Right cardiac atrium (tissue), 5 donors: ENCODE data around the gene TIAL1. TPM values are rescaled to one million over a fixed set of nuclear protein-coding genes. Genes with fewer than 3 reads are reported as not detected.

Experiments used
- ATAC-seq, 2 donors: fragments of 200-7000 bp; cut with Tn5 transposase; one replicate each; pipeline versions ENCODE4 v1.8.0 to v1.9.1; 2020; ENCODE audit warnings: moderate library complexity in 2 of 2, mild to moderate bottlenecking in 1 of 2
- DNase-seq, 3 donors: peaks; one replicate each; pipeline ENCODE4 v3.0.0-alpha.2; 2020
- H3K27ac ChIP-seq: one replicate; pipeline ENCODE4 v1.5.1; 2013; ENCODE audit warnings: mild to moderate bottlenecking, low read length, control low read depth, moderate library complexity
- H3K27me3 ChIP-seq: one replicate; pipeline ENCODE4 v1.6.1; 2013; ENCODE audit not compliant: control insufficient read depth, insufficient read depth
- H3K4me1 ChIP-seq: one replicate; pipeline ENCODE4 v1.6.1; 2013; ENCODE audit warnings: low read length; ENCODE audit not compliant: control insufficient read depth, insufficient read depth
- H3K4me3 ChIP-seq: one replicate; pipeline ENCODE4 v1.5.1; 2013; ENCODE audit warnings: low read length, control low read depth
- H3K9me3 ChIP-seq: one replicate; pipeline ENCODE4 v1.6.1; 2013; ENCODE audit warnings: low read length; ENCODE audit not compliant: control insufficient read depth
- WGBS: extraction: QIAGEN DNeasy Blood & Tissue Kit; methylation state at CpG from one replicate; pipeline ENCODE4 v1.1.7; 2013; 5-methylcytosine and 5-hydroxymethylcytosine counted together
- intact Hi-C, 4 donors: fragments of 100-400 bp; cut with DNase I; formaldehyde crosslinking; loops; one replicate each; pipeline versions ENCODE4 v1.11.0 to v1.14.0; 2022 to 2023
- polyA plus RNA-seq: library from polyadenylated mRNA; stranded (reverse); fragments of 200-250 nt; gene quantifications from one replicate; pipeline ENCODE4 v1.2.3, GENCODE V29; 2013
- total RNA-seq, 4 donors: library from RNA; stranded (reverse); fragmentation: NEBNext Ultra II Directional; extraction: Animal tissue kit (Norgen Biotek cat#: 25700); gene quantifications; one replicate each; pipeline ENCODE4 v1.2.1, GENCODE V29; 2021
- donor health status: healthy with polysubstance abuse.
- donor health status: DM: no; HTN: yes; CAD: no.
- donor health status: DM: no; HTN: no; CAD: no.
- donor health status: DM: no; HTN: yes; CAD: no; lungs with severe emphysema.
- donor health status: DM: yes; HTN: yes; CAD: no.

TIAL1 gene
- total and polyA plus RNA-seq, 5 donors = 37.7 to 92.6 (median 84.1) TPM

DNA sequence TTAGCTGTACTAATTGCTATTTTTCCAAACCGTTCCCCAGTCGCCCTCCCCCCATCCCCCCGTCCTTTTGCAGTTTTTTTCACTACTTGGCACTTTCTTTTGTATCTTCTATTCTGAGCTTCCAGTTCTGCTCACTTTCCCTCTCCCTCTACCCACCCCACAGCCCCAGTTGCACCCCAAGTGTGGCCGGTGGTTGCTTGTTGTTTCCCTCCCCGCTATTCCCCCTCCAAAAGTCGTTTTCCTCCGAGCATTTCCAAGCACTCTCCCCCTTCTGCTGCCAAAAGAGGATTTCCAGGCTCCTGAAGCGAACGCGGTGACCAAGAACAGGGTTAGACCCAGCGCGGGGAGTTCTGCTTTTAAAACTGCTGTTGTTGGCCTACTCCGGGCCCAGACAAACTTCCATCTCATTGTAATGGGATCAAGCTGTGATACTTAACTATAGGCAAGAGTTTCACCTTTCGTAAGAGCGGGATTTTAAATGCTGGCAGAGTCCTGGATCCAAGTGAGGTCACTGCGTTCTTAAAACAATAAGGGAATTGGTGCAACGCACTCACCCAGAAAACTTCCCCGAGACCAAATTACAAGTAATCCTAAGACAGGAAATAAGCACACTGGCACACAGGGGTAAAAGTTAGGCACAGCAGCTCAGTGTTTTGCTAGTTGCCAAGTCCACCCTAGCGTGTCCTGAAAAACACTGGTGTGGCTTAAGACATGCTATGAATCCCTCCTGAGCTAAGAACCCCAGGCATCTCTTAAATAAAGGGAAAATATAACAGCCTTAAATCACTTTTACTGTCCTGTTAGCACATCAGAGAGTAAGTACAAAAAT is 52.7 kb downstream of the TIAL1 start:
- H3K4me3 ChIP-seq = no peak overlapping the region
- no peak overlapping the region for H3K27ac ChIP-seq
- DNase-seq (no peak), ATAC-seq (no peak)
- no peaks in the 10 kb centered on the region for H3K4me1 ChIP-seq
- WGBS = 58% methylated on average over 19 of the region's 19 CpGs
- no peaks in the 10 kb centered on the region for H3K27me3 ChIP-seq
- H3K9me3 ChIP-seq = no peaks in the 10 kb centered on the region
- intact Hi-C loops = no loop called here

DNA sequence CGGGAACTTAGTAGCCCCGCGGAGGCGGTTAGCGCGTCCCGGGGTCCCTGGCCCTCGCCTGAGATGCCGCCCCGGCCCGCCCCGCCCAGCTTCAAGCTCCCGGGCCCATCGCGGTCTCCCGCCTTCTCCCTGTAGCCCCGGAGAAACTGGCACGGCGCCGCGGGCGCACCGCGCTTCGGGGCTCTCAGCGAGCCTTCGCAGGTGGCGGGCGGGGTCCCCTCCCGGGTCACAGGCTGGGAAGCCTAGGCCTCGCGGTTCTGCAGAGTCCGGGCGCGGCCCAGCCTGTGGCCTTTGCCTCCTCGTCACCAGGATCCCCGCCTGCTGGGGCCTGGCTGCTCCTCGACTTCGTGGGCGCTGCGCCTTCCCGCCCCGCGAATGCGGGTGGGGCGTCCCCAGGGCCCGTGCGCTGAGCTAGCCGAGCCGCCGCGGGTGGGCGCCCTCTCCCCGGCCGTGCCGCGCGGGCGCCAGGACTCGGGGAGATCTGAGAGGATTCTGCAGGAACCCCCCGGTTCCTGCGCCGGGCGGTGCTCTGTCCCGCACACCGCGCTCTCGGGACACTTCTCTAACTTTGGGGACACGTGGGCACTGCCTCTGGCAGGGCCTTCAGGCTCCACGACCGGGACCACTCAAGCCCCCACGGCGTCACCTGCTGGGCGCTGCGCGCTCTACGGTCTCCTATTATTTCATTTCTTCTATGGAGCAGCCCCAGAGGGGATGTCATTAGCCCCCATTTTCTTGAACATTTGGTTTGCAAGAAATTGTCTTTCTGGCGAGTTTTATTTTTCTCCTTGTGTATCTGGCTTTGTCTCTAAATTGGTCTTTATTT is 53.6 kb downstream of the TIAL1 start:
- under 1% methylated on average over 78 of the region's 78 CpGs for WGBS
- DNase-seq (peak; percentile 50 to 88 (median 84)), ATAC-seq (peak; percentile 67 to 75)
- intact Hi-C loops = no loop called here
- H3K9me3 ChIP-seq = no peaks in the 10 kb centered on the region
- no peaks in the 10 kb centered on the region for H3K27me3 ChIP-seq
- H3K27ac ChIP-seq = no peak overlapping the region
- H3K4me3 ChIP-seq = peak overlapping the region; percentile 59
- H3K4me1 ChIP-seq = no peaks in the 10 kb centered on the region

DNA sequence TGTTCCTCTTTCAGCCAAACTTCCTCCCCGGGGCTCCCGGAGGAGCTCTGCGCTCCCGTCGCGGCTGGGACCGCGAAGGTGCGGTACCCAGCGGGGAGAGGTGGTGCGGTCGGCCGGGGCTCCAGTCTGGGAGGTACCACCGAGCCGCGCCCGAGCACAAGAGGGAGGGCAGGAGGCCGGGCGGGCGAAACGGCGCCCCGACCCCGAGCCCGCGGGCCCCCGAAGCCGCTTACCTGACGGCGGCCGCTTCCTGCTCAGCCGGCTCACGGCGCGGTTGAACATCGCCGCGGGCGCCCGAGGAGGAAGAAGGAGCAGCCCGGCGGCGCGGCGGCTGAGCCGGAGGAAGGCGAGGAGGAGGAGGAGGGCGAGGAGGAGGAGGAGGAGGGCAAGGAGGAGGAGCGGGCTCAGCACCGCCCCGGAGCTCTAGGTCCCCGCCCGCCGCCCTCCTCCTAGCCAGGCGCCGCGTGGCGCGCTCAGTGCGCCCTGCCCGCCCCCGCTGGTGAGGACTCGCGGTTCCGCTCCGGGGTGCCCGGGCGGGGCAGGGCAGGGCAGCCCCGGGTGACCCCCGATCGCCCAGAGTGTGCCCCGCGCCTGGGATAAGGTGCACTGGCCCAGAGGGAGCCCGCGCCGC is 54.3 kb downstream of the TIAL1 start, which contains the start of gene RGS10:
Gene RGS10, minus strand, starts transcription at position 363 of the 631 bp plus-strand sequence. Its CDS starts 81 bp downstream, at position 282.
- WGBS = under 1% methylated on average over 69 of the region's 76 CpGs
- intact Hi-C loops = no loop called here
- Histone ChIP-seq H3K4me1 (no peaks in the 10 kb centered on the region), H3K9me3 (no peaks in the 10 kb centered on the region), H3K27me3 (no peaks in the 10 kb centered on the region), H3K4me3 (peak within 1 kb of the TSS; percentile 59), H3K27ac (no peak within 1 kb of the TSS)
- DNase-seq (peak; percentile 85 to 94 (median 92)), ATAC-seq (peak; percentile 96 to 97)

DNA sequence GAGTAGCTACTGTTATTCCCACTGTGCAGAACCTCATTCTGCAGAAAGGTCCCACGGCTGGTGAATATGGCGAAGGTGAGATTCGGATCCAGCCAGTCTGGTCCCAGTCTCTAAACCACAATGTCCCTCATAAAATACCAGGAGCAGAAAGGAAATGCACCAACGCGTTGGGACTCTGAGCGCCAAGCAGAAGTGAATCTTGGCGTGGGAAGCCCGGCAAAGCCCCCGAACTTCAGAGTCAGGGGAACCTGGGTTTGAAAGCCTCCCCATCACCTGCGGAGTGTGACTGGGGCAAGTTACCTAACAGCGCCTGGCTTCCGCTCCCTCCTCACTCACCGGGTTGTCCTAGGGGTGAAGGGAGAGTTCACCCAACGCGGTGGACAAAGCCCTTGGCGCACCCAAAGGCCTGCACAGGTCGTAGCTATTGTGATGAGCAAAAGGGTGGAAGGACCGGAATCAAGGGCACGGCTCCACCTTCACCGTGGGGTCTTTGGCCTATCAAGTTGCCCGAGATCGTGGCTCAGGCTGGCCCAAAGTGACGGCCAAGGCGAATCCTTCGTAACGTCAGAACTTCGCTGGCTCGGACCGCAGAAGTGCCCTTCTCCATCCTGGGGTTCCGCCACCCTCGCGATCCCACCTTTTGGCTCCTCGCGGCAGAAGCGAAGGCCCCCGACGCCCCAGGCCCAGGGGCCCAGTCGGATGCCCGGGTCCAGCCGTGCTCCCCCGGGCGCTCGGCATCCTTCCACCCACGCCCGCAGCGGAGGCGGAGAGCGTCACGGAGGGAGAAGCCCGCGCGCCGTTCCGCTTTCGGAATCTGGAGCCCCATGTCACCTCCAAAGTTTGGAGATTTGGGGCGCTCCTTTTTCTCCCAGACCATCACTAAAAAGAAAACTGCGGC is 55.1 kb downstream of the TIAL1 start:
- WGBS = 32% methylated on average over 57 of the region's 57 CpGs
- no peaks in the 10 kb centered on the region for H3K4me1 ChIP-seq

DNA sequence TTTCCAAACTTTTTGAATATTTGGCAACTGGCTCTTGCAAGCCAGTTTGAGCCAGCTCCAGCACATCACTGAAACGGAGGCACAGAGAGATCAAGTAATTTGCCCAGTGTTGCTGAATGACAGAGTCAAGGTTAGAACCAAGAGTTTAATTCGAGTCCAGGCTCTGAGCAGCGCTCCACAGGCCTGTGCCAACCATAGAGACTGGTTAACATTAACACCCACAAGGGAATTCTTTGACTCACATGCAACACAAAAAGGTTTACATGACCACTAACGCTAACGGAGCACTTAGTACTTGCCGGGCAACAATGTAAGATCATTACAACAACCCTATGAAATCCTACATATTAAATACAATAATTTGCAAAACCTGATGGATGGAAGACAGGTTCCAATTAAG is 55.7 kb downstream of the TIAL1 start:
- intact Hi-C loops = no loop called here
- H3K4me1 ChIP-seq = no peaks in the 10 kb centered on the region
- no peak for ATAC-seq

More for the DNA sequence above, 55.1 kb downstream of the TIAL1 start:
- Histone ChIP-seq H3K27me3 (no peaks in the 10 kb centered on the region), H3K27ac (no peak overlapping the region), H3K4me3 (peak overlapping the region; percentile 59), H3K9me3 (no peaks in the 10 kb centered on the region)
- peak; percentile 40 to 74 (median 67) for DNase-seq
- ATAC-seq = peak in 1 of 2 donors; percentile 11
- intact Hi-C loops = no loop called here

DNA sequence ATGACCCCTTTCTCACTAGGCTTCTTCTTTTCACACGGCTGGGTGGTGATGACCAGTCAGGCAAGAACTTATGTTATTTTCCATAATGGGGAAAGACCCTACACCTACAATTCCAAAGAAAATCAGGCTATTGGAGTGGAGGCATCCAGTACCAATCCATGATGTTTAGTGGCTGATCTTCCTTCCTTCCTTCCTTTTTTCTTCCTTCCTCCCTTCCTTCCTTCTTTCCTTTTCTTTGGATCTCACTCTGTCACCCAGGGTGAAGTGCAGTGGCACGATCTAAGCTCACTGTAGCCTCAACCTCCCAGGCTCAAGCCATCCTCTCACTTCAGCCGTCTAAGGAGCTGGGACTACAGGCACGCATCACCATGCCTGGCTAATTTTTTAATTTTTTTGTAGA is 56.7 kb downstream of the TIAL1 start:
- intact Hi-C loops = no loop called here
- WGBS = 94% methylated on average over 4 of the region's 4 CpGs
- no peak overlapping the region for H3K27ac ChIP-seq
- no peak for DNase-seq
- H3K9me3 ChIP-seq = no peaks in the 10 kb centered on the region
- H3K27me3 ChIP-seq = no peaks in the 10 kb centered on the region
- ATAC-seq = no peak
- H3K4me3 ChIP-seq = no peak overlapping the region
- H3K4me1 ChIP-seq = no peaks in the 10 kb centered on the region

More for the DNA sequence above, 55.7 kb downstream of the TIAL1 start:
- no peaks in the 10 kb centered on the region for H3K9me3 ChIP-seq
- no peak overlapping the region for H3K4me3 ChIP-seq
- no peak overlapping the region for H3K27ac ChIP-seq
- no peaks in the 10 kb centered on the region for H3K27me3 ChIP-seq
- WGBS = 62% methylated on average over 6 of the region's 6 CpGs
- no peak for DNase-seq

DNA sequence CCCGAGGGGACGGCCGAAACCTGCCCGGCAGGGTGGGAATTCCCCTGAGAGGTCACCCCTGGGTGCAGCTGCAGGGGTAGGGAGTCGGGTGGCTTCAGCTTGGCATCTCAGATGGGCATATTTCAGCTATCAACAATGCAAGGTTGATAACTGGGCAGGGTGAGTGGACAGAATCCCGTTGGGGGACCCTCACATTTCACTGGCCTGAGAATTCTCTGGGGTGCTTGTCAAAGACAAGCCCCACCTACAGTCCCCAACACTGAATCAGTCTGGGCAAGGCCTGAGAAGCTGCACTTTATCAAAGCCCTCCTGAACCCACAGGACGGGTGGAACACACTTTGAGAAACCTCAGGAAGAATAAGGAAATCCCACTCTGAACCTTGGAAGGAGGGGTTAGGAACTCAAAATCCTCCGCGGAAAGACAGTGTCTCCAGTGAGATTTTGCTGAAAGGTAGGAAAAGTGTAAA is 57.4 kb downstream of the TIAL1 start:
- Histone ChIP-seq H3K27me3 (no peaks in the 10 kb centered on the region), H3K27ac (no peak overlapping the region), H3K9me3 (no peaks in the 10 kb centered on the region), H3K4me3 (no peak overlapping the region), H3K4me1 (no peaks in the 10 kb centered on the region)
- DNase-seq (no peak), ATAC-seq (no peak)
- WGBS = 82% methylated on average over 9 of the region's 9 CpGs
- intact Hi-C loops = no loop called here

DNA sequence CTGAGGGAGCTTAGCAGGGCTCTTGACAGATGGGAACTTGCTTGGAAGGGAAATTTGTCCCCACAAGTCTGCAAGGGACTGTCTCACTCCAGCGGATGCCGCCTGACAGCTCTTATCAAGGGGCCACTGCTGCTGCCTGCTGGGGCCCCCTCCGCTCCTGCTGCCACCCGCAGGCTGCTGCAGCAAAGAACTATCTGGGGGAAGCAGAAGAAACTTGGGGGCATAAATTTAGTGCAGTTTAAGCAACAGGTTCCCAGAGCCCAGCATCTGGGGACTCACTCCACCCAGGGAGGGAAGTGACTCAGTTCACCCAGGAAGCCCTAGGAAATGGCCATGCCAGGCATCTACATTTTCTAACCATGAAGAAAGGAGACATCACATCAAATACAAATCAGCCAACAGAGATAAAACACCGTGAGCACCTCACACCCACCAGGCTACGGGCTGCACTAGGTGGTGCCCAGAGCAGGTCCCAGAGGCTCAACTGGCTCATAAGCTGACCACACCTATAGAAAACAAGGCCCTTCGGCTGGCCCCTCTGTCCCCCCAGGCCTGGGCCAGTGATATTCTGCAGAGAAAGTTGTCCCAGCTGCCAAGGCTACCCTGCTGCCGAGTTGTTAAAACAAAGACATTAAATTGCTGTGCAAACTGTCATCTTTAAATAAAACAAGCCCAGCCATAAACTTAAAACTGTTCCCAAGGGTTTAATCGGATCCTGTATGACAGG is 58.0 kb downstream of the TIAL1 start:
- Histone ChIP-seq H3K4me1 (no peaks in the 10 kb centered on the region), H3K27me3 (no peaks in the 10 kb centered on the region), H3K27ac (no peak overlapping the region), H3K9me3 (no peaks in the 10 kb centered on the region), H3K4me3 (no peak overlapping the region)
- intact Hi-C loops = no loop called here
- 70% methylated on average over 9 of the region's 9 CpGs for WGBS
- DNase-seq (no peak), ATAC-seq (no peak)

DNA sequence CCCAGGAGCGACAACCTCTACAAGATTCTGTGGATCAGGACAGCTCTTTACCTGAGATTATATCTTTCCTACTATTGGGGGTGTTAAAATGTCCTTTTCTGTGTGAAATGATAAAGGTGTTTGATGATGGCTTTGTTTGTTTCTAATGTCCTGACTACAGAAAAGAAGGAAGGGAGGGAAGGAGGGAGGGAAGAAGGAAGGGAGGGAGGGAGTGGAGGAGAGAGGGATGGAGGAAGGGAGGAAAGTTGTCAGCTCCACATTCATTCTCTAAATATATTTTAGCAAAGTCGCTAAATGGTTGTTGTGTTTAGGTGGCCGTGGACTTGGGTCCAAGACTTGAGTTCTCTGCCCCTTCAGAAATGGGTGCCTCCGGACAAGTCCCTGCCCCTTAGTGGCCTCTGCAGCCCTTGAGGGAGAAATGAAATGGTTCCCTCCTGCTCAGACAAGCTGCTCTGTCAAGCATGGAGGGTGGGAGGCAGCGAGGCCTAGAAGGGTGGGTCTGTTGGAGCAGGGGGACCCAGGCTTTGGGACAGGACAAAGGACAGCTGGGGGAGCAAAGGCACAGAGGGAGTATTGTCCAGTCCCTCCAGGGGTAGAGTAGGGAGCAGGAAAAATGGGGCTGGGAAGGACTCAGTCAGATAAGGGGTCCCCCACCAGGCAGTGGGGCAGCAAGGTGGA is 58.7 kb downstream of the TIAL1 start:
- no peak overlapping the region for H3K27ac ChIP-seq
- 81% methylated on average over 5 of the region's 5 CpGs for WGBS
- no peak for DNase-seq
- intact Hi-C loops = no loop called here
- no peak for ATAC-seq
- no peak overlapping the region for H3K4me3 ChIP-seq
- H3K27me3 ChIP-seq = no peaks in the 10 kb centered on the region
- no peaks in the 10 kb centered on the region for H3K9me3 ChIP-seq
- no peaks in the 10 kb centered on the region for H3K4me1 ChIP-seq
